HG02588 (cell line): Measurements from ENCODE around the gene SGTA.

Experiments used
- ATAC-seq: cut with Tn5 transposase; IDR thresholded peaks from one replicate; pipeline ENCODE4 v1.9.1; 2021; ENCODE audit warnings: mild to moderate bottlenecking, moderate library complexity; ENCODE audit not compliant: unreplicated experiment

SGTA gene

DNA sequence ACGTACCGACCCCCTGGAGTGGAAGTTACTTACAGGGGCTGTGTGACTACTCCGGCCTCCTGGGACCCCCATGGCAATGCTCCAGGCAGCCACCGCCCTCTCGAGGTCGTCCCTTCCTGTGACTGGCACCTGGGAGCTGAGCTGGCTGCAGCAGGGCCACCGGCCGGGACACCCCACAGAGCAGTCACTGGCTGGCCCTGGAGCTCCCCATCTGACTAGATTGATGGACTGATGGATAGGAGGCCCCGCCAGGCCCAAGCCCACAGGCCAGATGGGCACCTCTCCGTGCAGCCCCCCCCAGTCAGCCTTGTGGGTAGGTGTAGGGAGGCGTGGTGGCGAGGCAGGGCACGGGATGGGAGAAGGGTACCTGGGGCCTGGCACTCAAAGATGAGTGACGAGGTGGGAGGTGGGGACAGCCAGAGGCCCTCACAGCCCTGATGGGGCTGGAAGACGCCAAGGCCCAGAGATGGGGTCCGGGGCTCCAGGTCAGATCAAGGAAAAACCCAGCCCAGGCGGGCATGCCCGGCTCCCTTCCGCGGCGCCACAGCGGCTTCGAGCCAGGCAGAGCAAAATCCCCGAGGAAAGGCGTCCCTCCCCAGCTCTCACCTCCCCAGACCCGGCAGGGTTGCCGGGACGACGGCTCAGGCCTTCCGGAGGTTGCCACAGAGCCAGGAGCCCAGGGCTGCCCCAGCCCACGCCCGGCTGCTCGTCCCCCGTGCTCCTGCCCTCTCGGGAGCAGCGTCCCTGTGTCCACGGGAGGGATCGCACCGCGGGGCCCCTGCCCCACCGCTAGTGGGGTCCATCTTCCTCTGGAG is 51.7 kb downstream of the SGTA start:
- ATAC-seq: no peak

DNA sequence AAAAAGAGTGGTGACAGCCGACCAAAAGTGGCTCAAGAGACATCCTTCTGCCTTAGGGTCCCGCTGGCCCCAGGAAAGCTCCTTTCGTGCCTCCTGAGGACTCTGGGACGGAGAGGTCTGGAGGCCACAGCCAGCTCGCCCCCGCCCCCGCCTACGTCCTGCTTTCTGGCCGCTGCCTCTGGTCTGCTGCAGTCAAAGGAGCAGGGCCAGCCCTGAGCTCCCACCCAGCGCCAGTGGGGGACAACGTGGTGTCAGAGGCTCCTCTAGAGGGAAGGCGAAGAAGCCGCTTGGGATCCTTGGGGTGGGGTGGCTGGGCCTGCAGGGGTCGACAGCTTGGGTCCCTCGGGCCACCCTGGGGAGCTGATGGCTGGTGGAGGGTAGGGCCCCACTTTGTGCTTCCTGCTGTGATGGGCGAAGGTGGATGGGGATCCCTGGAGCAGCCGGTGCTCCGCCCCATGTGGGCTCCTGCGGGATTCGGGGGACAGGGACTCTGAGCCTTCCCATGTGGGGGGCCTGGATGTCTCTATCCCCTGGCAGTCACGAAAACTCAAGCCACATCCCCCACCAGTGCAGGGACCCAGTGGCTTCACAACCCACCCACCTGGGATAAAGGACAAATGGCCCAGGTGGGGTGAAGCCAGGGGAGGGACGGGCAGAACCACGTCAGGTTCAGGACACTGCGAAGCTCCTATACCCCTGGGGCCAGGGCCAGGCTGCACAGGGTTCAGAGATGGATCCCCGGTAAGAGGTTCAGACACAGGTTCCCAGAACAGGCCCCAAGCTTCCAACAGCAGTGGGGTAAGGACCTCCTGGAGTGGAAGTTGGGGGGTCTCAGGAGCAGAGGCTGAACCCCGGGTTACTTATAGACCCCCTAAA is 52.9 kb downstream of the SGTA start:
- no peak for ATAC-seq

DNA sequence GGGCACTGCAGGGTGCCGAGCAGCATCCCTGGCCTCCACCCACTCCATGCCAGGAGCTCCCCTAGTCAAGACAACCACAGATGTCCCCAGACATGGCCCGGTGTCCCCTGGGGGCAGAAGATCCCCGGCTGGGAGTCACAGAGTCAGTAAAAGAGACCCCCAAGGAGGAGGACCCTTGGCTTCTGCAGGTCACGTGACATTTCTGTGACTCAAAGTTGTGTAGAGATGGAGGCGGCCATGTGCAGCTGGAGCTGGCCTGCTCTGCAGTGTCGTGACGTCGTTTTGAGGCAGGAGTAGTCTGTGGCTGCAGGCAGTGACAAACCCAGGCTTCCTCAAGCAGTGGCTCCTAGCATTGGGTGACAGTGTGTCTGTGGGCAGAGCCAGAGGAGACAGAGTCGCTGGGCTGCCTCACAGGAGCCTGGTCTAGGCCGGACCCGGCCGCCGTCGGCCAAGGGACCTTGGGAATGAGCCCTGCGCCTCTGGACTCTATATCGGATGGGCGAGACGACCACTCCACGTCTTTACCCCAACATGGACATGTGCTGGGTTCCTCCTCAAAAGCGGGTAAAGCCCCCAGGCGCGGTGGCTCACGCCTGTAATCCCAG is 54.2 kb downstream of the SGTA start:
- no peak for ATAC-seq

DNA sequence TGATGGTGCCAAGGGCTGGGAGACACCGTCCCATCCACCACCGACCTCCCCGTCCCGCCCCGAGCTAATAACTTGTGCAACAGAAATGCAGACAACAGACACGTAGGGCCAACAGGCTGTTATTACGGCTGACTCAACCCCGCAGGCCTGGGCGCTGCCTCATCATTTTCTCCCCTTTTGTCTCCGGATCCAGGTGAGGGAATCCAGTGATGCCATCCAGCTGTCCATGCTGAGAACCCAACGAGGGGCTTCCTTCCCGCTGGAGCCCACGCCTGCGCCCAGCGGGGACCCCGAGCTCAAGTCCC is 55.5 kb downstream of the SGTA start:
- no peak for ATAC-seq

GRCh38 chr19:2726904-2727639 is 56.0 kb downstream of the SGTA start:
- ATAC-seq: no peak

DNA sequence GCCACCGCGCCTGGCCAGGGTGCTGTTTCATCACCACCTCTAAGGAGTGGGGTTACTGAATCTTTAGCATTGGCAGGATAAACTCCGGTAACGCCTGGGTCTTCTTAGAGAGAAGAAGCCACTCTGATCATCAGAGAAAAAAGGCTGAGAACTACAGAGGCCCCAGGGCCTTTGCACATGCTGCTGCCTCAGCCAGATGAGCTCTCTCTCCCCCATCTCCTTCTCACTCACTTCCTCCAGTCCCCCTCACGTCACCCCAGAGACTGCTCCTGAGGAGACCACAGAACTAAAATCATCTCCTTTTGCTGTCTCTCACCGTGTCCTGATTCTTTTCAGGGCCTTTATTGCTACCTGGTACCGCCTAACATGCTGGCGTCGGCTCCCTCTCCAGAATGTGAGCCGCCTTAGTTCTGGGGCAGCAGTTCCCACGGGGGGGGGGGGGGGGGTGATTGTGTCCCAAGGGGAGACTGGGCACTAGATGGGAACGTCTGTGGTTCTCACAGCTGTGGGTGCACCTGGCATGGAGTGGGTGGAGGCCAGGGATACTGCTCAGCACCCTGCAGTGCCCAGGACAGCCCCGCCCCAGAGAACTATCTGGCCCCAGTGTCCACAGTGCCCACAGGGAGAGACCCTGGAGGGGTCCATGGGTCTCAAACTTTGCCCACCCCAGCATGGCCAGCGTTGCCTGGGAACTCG is 56.8 kb downstream of the SGTA start:
- ATAC-seq: no peak

DNA sequence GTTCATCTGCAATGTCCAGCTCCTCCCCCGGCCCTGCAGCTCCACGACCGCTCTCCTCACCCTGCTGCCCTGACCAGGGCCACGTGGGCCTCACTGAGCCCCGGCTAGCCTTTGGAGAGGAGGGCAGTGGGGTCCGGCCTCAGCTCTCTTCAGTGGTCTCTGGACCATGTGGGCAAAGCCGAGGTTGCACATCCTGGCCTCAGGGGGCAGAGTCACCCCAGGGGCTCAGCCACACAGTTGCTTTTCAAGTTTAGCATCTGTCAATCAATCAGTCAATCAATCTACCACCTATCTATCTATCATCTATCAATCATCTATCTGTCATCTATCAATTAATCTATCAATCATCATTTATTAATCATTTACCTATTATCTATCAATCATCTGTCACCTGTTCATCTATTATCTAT is 58.9 kb downstream of the SGTA start:
- no peak for ATAC-seq

- ATAC-seq: no peak
These were observed 59.3 kb downstream of the SGTA start for GRCh38 chr19:2723747-2724146.

DNA sequence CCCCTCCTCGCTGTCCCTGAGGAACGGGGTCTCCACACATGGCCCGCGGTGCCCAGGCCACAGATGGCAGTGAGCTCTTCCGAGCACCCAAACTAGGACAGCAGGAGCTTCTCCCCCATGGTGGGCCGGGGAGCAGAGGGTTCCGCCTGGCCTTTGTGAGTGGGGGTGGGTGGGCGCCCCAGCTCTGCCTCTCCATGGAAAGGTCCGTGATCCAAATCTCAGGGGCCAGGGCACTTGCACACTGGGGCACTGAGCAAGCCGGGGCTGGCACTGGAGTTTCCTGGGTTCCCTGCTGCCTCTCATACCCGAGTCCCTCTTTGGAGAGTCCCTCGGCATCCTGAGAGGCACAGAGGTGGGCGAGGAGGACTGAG is 59.7 kb downstream of the SGTA start:
- no peak for ATAC-seq

- no peak for ATAC-seq
These were observed 60.3 kb downstream of the SGTA start for GRCh38 chr19:2722541-2723344.

GRCh38 chr19:2721570-2722540 is 61.2 kb downstream of the SGTA start:
- no peak for ATAC-seq

DNA sequence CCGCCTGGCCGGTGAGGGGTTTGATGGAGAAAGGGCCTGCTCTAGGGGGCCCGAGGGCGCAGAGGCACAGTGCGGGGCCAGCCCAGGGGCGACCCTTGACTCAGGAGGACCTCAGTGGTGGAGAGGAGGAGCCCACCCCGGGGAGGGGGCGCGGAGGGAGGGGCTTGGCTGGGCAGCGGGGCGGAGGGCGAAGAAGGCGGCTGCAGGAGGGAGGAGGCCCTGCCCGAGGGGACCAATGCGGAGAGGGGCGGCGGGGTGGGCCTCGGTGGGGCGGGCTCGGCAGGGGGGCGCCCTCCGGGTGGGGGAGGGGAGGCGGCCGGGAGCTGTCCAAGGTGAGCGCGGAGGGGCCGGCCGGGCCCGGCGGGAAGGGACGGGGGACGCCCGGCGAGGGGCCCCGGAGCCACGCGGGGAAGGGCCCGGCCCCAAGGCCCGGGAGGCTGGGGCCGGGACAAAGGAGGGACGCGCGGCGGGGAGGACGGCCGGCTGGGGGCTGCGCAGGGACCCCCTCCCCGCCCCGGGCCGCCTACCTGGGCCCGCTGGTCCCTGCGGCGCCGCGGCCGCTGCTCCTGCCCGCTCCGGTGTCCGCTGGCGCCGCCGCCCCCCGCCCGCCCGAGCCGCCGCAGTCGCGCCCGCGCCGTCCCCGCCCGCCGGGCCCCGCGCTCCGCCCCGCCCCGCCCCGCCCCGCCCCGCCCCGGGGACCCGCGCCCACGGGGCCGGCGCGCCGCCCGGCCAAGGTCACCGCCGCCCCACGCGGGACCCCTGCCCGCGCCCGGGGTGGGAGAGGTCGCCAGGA is 62.1 kb downstream of the SGTA start, which contains the start of gene DIRAS1:
DIRAS1 (minus strand) TSS at position 596 of the 793 bp plus-strand sequence. CDS start 3,566 bp downstream, outside the sequence.
- no peak for ATAC-seq

- no peak for ATAC-seq
These were observed 62.9 kb downstream of the SGTA start for GRCh38 chr19:2719920-2720776.

DNA sequence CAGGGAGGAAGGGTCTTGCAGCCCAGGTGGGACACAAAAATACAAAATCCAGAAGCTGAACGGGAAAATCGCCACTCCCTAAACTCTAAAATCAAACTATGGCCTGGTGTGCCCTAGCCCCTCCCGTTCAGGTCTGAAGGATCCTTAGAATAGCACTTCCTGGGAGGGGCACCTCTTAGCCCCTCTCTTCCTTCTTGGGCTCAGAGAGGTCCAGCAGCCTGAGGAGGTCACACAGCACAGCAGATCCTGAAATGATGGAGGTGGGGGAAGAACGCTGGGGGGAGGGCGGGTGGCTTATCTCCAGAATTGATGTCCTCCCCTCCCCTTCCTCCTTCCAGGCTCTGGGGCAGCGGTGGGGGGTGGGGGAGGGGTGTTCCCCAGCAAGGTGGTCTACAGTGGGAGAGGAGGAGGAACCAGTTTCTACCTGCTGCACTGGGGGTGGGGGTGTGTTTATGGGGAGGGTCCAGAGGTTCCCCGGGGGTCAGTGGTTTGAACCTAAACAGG is 63.8 kb downstream of the SGTA start:
- no peak for ATAC-seq

- no peak for ATAC-seq
These were observed 65.2 kb downstream of the SGTA start for GRCh38 chr19:2717638-2718541.
